Measurements from ENCODE around the gene PRRC2B. TPM values are rescaled to one million over a fixed set of nuclear protein-coding genes. Genes with fewer than 3 reads are reported as not detected.
"Not testable (repeated sequence)": the region's sequence is repeated elsewhere in the genome, so short reads cannot be mapped to it uniquely, and the experiment has no call there.

Gene PRRC2B
- polyA plus RNA-seq, 12 donors: 96.2 to 239 (median 143) TPM

GRCh38 chr9:131511416-131511815 is 117.5 kb downstream of the PRRC2B start:
- DNase-seq: no peak

GRCh38 chr9:131511880-131512279 is 118.0 kb downstream of the PRRC2B start:
- DNase-seq: no peak

GRCh38 chr9:131513177-131513576 is 119.3 kb downstream of the PRRC2B start:
- no peak for DNase-seq

- not testable (repeated sequence) for DNase-seq
Observed at GRCh38 chr9:131515559-131516031, 121.7 kb downstream of the PRRC2B start.

- DNase-seq: no peak
Observed at GRCh38 chr9:131516100-131516499, 122.2 kb downstream of the PRRC2B start.

- no peak for DNase-seq
Observed at GRCh38 chr9:131516930-131517329, 123.0 kb downstream of the PRRC2B start.

GRCh38 chr9:131517761-131518190 is 123.9 kb downstream of the PRRC2B start:
- no peak for DNase-seq

GRCh38 chr9:131518553-131518952 is 124.7 kb downstream of the PRRC2B start:
- no peak for DNase-seq

GRCh38 chr9:131520503-131520902 is 126.6 kb downstream of the PRRC2B start:
- no peak for DNase-seq

GRCh38 chr9:131521203-131521602 is 127.3 kb downstream of the PRRC2B start:
- no peak for DNase-seq

GRCh38 chr9:131521822-131522221 is 127.9 kb downstream of the PRRC2B start:
- DNase-seq: no peak

GRCh38 chr9:131522257-131523085 is 128.6 kb downstream of the PRRC2B start:
- DNase-seq: no peak

GRCh38 chr9:131523086-131523388 is 129.2 kb downstream of the PRRC2B start:
- no peak for DNase-seq

GRCh38 chr9:131523451-131524435 is 129.9 kb downstream of the PRRC2B start:
- no peak for DNase-seq

GRCh38 chr9:131524665-131525315 is 130.9 kb downstream of the PRRC2B start:
- no peak for DNase-seq

- no peak for DNase-seq
Observed at GRCh38 chr9:131525643-131526565, 132.0 kb downstream of the PRRC2B start.

- no peak for DNase-seq
Observed at GRCh38 chr9:131528186-131528585, 134.3 kb downstream of the PRRC2B start.

GRCh38 chr9:131528886-131529505 is 135.1 kb downstream of the PRRC2B start:
- no peak for DNase-seq

- DNase-seq: no peak
Observed at GRCh38 chr9:131529597-131530545, 136.0 kb downstream of the PRRC2B start.
